ENCODE measurements around the gene CCNQ.

DNA sequence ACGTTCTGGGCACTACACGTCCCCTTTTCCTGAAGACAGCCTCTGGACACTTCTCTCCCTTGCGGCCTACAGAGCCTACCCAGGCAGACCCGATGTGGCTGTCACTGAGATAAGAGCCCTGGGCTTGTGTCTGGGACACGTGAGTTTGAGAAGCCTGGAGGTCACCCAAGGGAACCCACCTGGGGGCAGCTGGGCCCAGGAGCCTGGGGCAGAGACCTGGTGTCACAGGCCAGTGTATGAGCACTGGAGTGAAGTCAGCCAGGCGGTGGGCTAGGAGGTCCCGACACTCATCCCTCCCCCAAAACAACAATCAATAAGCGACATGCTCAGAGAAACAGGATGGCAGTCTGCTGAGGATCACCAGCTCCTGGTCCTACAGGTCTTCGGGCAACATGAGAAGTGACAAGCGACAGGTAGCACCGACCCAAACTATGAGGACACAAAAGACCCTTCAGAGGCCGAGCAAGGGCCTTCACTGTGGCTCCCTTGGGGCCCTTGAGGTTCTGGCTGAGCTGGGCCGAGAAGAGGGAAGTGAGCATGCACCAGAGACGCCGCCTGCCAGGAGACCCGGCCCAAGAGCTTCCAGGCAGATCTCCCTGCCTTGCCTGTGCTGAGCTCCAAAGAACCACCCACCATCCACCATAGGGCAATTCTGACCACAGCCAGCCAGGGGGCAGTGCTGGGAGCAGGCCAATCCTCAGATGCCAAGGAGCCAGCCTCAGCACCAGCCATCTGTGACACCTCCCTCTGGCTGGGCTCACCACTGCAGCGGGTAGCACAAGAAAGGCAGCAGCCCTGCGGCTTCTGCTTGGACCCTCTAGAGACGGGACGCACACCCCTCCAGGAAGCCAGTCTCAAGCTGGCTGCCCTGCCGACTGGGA, 37.1 kb upstream of the CCNQ start:
- TF ChIP-seq, protein P1, sequence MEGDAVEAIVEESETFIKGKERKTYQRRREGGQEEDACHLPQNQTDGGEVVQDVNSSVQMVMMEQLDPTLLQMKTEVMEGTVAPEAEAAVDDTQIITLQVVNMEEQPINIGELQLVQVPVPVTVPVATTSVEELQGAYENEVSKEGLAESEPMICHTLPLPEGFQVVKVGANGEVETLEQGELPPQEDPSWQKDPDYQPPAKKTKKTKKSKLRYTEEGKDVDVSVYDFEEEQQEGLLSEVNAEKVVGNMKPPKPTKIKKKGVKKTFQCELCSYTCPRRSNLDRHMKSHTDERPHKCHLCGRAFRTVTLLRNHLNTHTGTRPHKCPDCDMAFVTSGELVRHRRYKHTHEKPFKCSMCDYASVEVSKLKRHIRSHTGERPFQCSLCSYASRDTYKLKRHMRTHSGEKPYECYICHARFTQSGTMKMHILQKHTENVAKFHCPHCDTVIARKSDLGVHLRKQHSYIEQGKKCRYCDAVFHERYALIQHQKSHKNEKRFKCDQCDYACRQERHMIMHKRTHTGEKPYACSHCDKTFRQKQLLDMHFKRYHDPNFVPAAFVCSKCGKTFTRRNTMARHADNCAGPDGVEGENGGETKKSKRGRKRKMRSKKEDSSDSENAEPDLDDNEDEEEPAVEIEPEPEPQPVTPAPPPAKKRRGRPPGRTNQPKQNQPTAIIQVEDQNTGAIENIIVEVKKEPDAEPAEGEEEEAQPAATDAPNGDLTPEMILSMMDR (IDR thresholded peaks at IDR 0.05; ENCODE audit: low read length): peak; percentile 44
- TF ChIP-seq EZH2phosphoT487 (IDR thresholded peaks at IDR 0.05; ENCODE audit: low read length): no peak

Measured in MM.1S (cell line).